T-helper 1 cell treated with Interleukin-12 subunit alpha and Interleukin-12 subunit beta and Interleukin-4 antibody, amounts not matched to agents 30 ng/mL and 1 ng/mL, for 36 hours (primary cell): ENCODE data around the gene ORM2. TPM values are rescaled to one million over a fixed set of nuclear protein-coding genes. Genes with fewer than 3 reads are reported as not detected.
"Not testable (repeated sequence)": the region's sequence is repeated elsewhere in the genome, so short reads cannot be mapped to it uniquely, and the experiment has no call there.

Experiments
- intact Hi-C: fragments of 100-400 bp; cut with micrococcal nuclease; formaldehyde crosslinking; loops from one replicate; pipeline ENCODE4 v1.15.1; 2024
- total RNA-seq: library from RNA; stranded (reverse); gene quantifications from 2 replicates; pipeline ENCODE4 v1.2.3, GENCODE V29; 2022

ORM2 gene
- total RNA-seq, 1 donor from 2014 or later, result not detected

- intact Hi-C loops, result no loop called here
Observed at GRCh38 chr9:114313186-114313585, 16.5 kb upstream of the ORM2 start.

GRCh38 chr9:114314256-114314867 is 15.3 kb upstream of the ORM2 start:
- intact Hi-C loops, result no loop called here

GRCh38 chr9:114314881-114315722 is 14.6 kb upstream of the ORM2 start:
- intact Hi-C loops, result no loop called here

- intact Hi-C loops, result no loop called here
Observed at GRCh38 chr9:114315723-114316363, 13.8 kb upstream of the ORM2 start.

GRCh38 chr9:114316605-114317230 is 13.0 kb upstream of the ORM2 start:
- intact Hi-C loops, result no loop called here

GRCh38 chr9:114317665-114318357 is 11.9 kb upstream of the ORM2 start:
- intact Hi-C loops, result no loop called here

GRCh38 chr9:114318416-114318815 is 11.3 kb upstream of the ORM2 start:
- intact Hi-C loops, result no loop called here

GRCh38 chr9:114319147-114319546 is 10.5 kb upstream of the ORM2 start:
- intact Hi-C loops, result no loop called here

GRCh38 chr9:114320710-114321109 is 9.0 kb upstream of the ORM2 start:
- intact Hi-C loops, result not testable (repeated sequence)

- intact Hi-C loops, result no loop called here
Observed at GRCh38 chr9:114321759-114322158, 7.9 kb upstream of the ORM2 start.

- intact Hi-C loops, result not testable (repeated sequence)
Observed at GRCh38 chr9:114322160-114322818, 7.4 kb upstream of the ORM2 start.

- intact Hi-C loops, result not testable (repeated sequence)
Observed at GRCh38 chr9:114322831-114323531, 6.7 kb upstream of the ORM2 start, which contains the start of gene ORM1. ORM1 (plus strand) TSS chr9:114323098; CDS start chr9:114323134, 36 bp downstream.

GRCh38 chr9:114323849-114324248 is 5.8 kb upstream of the ORM2 start:
- intact Hi-C loops, result not testable (repeated sequence)

GRCh38 chr9:114324492-114324891 is 5.2 kb upstream of the ORM2 start:
- intact Hi-C loops, result no loop called here

- intact Hi-C loops, result not testable (repeated sequence)
Observed at GRCh38 chr9:114324965-114325364, 4.7 kb upstream of the ORM2 start.

GRCh38 chr9:114325684-114326254 is 3.9 kb upstream of the ORM2 start:
- intact Hi-C loops, result not testable (repeated sequence)

GRCh38 chr9:114327749-114328148 is 1.9 kb upstream of the ORM2 start:
- intact Hi-C loops, result no loop called here

GRCh38 chr9:114328357-114328820 is 1.3 kb upstream of the ORM2 start:
- intact Hi-C loops, result not testable (repeated sequence)

GRCh38 chr9:114328937-114329624 is 588 bp upstream of the ORM2 start:
- intact Hi-C loops, result not testable (repeated sequence)
